Measurements from ENCODE around the gene HIGD1B. TPM values are rescaled to one million over a fixed set of nuclear protein-coding genes. Genes with fewer than 3 reads are reported as not detected.

Gene HIGD1B
- total and polyA plus RNA-seq, 2 donors (not counting 1 experiment from before 2014, with no cell fraction given), result not detected

DNA sequence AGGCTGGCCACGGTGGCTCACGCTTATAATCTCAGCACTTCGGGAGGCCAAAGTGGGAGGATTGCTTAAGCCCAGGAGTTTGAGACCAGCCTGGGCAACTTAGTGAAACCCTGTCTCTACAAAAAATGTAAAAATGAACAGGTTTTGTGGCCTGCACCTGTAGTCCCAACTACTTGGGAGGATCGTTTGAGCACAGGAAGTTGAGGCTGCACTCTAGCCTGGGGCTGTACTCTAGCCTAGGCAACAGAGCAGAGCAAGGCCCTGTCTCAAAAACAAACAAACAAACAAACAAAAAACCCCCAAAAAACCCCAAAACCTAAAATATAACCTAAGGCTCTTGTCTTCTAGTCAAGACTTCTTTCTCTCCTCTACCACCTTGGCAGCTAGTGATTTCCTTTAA, 7.4 kb upstream of the HIGD1B start:
- DNase-seq, result no peak
- H3K4me3 Mint-ChIP-seq, result no peak overlapping the region
- Histone ChIP-seq H2AFZ (ENCODE audit: insufficient read depth, low read depth, low read length, poor library complexity, severe bottlenecking) (no peak overlapping the region), H4K20me1 (ENCODE audit: control insufficient read depth, insufficient read depth, low read length, poor library complexity, severe bottlenecking) (no peaks in the 10 kb centered on the region), H3K9me3 (ENCODE audit: control extremely low read depth in 1 of 3, control insufficient read depth in 2 of 3, insufficient read depth in 1 of 3, low read length in 2 of 3) (no peaks in the 10 kb centered on the region), H3K79me2 (ENCODE audit: control insufficient read depth, insufficient read depth, low read length) (no peaks in the 10 kb centered on the region), H3K36me3 (replicated peaks in 1 of 2; ENCODE audit: control extremely low read depth in 1 of 2, control insufficient read depth in 1 of 2, extremely low read depth in 1 of 2, insufficient read depth in 2 of 2, low read length in 1 of 2) (no peaks in the 10 kb centered on the region), H3K27me3 (replicated peaks in 1 of 4; ENCODE audit: control extremely low read depth in 1 of 4, control insufficient read depth in 3 of 4, insufficient read depth in 4 of 4, low read length in 3 of 4) (no peaks in the 10 kb centered on the region), H3K4me1 (ENCODE audit: control insufficient read depth in 2 of 2, insufficient read depth in 2 of 2, low read length in 2 of 2) (no peaks in the 10 kb centered on the region), H3K4me3 (ENCODE audit: control extremely low read depth in 1 of 5, extremely low read depth in 1 of 5, insufficient read depth in 1 of 5, low read depth in 2 of 5, low read length in 4 of 5) (no peak overlapping the region), H3K4me2 (replicated peaks; ENCODE audit: low read depth, low read length, poor library complexity, severe bottlenecking) (no peak overlapping the region), H3K27ac (ENCODE audit: low read length in 2 of 2) (no peak overlapping the region), H3K9ac (ENCODE audit: low read length) (no peak overlapping the region)
- peaks cover 3% of the 10 kb centered on the region for H3K27me3 Mint-ChIP-seq
- no peak for ATAC-seq (ENCODE audit: low read depth)
- POLR2A ChIA-PET, result no interaction called here
- 82% methylated on average over 4 of the region's 4 CpGs for WGBS (ENCODE audit: insufficient coverage)
- CTCF ChIA-PET, result interaction anchor here (0.7 kb wide), 1 partner anchor 994 kb away, joined by 4 read pairs; no protein-coding TSS in a partner anchor
- no peaks in the 10 kb centered on the region for H3K9me3 Mint-ChIP-seq (ENCODE audit: insufficient read depth)
- no peaks in the 10 kb centered on the region for H3K4me1 Mint-ChIP-seq
- no peak overlapping the region for H3K27ac Mint-ChIP-seq
- intact Hi-C loops (cut with micrococcal nuclease), result no loop called here
- TF ChIP-seq, protein P1, sequence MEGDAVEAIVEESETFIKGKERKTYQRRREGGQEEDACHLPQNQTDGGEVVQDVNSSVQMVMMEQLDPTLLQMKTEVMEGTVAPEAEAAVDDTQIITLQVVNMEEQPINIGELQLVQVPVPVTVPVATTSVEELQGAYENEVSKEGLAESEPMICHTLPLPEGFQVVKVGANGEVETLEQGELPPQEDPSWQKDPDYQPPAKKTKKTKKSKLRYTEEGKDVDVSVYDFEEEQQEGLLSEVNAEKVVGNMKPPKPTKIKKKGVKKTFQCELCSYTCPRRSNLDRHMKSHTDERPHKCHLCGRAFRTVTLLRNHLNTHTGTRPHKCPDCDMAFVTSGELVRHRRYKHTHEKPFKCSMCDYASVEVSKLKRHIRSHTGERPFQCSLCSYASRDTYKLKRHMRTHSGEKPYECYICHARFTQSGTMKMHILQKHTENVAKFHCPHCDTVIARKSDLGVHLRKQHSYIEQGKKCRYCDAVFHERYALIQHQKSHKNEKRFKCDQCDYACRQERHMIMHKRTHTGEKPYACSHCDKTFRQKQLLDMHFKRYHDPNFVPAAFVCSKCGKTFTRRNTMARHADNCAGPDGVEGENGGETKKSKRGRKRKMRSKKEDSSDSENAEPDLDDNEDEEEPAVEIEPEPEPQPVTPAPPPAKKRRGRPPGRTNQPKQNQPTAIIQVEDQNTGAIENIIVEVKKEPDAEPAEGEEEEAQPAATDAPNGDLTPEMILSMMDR (IDR thresholded peaks at IDR 0.05), result no peak
- TF ChIP-seq EZH2 (IDR thresholded peaks at IDR 0.05; ENCODE audit: borderline replicate concordance, insufficient read depth, low read depth, low read length, poor library complexity, severe bottlenecking), result no peak

DNA sequence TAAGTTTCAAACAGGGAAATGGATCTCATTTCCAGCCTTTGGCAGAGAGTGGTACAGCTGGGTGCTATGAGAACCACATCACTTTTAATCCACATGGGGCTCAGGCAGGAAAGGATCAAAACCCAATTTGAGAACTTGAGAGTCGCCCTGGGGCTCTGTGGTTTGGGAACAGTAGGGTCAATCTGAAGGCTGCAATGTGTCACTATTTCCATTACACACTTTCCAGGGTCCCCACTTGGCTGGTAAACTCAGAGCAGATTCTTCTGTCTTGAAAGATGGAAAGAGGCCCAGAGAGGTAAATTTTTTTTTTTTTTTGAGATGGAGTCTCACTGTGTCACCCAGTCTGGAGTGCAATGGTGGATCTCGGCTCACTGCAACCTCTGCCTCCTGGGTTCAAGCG, 6.7 kb upstream of the HIGD1B start:
- Histone ChIP-seq H2AFZ (ENCODE audit: insufficient read depth, low read depth, low read length, poor library complexity, severe bottlenecking) (no peak overlapping the region), H3K9me3 (ENCODE audit: control extremely low read depth in 1 of 3, control insufficient read depth in 2 of 3, insufficient read depth in 1 of 3, low read length in 2 of 3) (no peaks in the 10 kb centered on the region), H3K9ac (ENCODE audit: low read length) (no peak overlapping the region), H3K4me1 (ENCODE audit: control insufficient read depth in 2 of 2, insufficient read depth in 2 of 2, low read length in 2 of 2) (no peaks in the 10 kb centered on the region), H3K4me3 (ENCODE audit: control extremely low read depth in 1 of 5, extremely low read depth in 1 of 5, insufficient read depth in 1 of 5, low read depth in 2 of 5, low read length in 4 of 5) (no peak overlapping the region), H3K4me2 (replicated peaks; ENCODE audit: low read depth, low read length, poor library complexity, severe bottlenecking) (no peak overlapping the region), H3K27ac (ENCODE audit: low read length in 2 of 2) (no peak overlapping the region), H3K79me2 (ENCODE audit: control insufficient read depth, insufficient read depth, low read length) (no peaks in the 10 kb centered on the region), H3K36me3 (replicated peaks in 1 of 2; ENCODE audit: control extremely low read depth in 1 of 2, control insufficient read depth in 1 of 2, extremely low read depth in 1 of 2, insufficient read depth in 2 of 2, low read length in 1 of 2) (no peaks in the 10 kb centered on the region), H4K20me1 (ENCODE audit: control insufficient read depth, insufficient read depth, low read length, poor library complexity, severe bottlenecking) (no peaks in the 10 kb centered on the region), H3K27me3 (replicated peaks in 1 of 4; ENCODE audit: control extremely low read depth in 1 of 4, control insufficient read depth in 3 of 4, insufficient read depth in 4 of 4, low read length in 3 of 4) (no peaks in the 10 kb centered on the region)
- TF ChIP-seq, protein P1 (IDR thresholded peaks at IDR 0.05), result no peak
- TF ChIP-seq EZH2 (IDR thresholded peaks at IDR 0.05; ENCODE audit: borderline replicate concordance, insufficient read depth, low read depth, low read length, poor library complexity, severe bottlenecking), result no peak
- Mint-ChIP-seq H3K27me3 (peaks cover 3% of the 10 kb centered on the region), H3K4me1 (no peaks in the 10 kb centered on the region), H3K4me3 (no peak overlapping the region), H3K27ac (no peak overlapping the region), H3K9me3 (ENCODE audit: insufficient read depth) (no peaks in the 10 kb centered on the region)
- ChIA-PET CTCF (interaction anchor here (0.7 kb wide), 1 partner anchor 995 kb away, joined by 4 read pairs; no protein-coding TSS in a partner anchor), POLR2A (no interaction called here)
- ATAC-seq (ENCODE audit: low read depth) (no peak), DNase-seq (no peak)
- intact Hi-C loops (cut with micrococcal nuclease), result no loop called here
- WGBS (ENCODE audit: insufficient coverage), result 100% methylated on average over 2 of the region's 3 CpGs

Data from B cell (primary cell).